ENCODE data around the gene MPHOSPH9.

DNA sequence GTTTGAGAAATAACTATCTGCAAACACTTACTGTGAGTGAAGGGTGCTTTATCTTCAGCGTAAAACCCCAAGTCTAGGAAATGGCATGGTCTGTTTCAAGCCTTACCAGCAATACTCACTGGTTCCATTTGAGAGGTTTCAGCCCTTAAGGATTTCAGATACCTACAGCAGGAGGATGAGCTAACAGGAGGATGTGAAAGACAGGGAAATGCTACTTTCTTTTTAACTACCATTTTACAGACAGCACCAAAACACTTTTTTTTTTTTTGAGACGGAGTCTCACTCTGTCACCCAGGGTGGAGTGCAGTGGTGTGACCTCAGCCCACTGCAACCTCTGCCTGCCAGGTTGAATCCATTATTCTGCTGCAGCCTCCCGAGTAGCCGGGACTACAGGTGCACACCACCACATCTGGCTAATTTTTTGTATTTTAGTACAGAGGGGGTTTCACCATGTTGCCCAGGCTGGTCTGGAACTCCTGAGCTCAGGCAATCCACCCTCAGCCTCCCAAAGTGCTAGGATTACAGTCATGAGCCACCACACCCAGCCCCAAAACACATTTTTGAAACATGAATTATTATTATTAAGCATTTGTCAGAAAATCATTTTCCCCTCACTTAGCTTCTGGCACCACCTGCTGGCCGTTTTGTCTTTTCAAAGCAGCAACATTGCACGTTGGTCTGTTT lies 4.8 kb upstream of the MPHOSPH9 start:
- TF ChIP-seq, protein P1, sequence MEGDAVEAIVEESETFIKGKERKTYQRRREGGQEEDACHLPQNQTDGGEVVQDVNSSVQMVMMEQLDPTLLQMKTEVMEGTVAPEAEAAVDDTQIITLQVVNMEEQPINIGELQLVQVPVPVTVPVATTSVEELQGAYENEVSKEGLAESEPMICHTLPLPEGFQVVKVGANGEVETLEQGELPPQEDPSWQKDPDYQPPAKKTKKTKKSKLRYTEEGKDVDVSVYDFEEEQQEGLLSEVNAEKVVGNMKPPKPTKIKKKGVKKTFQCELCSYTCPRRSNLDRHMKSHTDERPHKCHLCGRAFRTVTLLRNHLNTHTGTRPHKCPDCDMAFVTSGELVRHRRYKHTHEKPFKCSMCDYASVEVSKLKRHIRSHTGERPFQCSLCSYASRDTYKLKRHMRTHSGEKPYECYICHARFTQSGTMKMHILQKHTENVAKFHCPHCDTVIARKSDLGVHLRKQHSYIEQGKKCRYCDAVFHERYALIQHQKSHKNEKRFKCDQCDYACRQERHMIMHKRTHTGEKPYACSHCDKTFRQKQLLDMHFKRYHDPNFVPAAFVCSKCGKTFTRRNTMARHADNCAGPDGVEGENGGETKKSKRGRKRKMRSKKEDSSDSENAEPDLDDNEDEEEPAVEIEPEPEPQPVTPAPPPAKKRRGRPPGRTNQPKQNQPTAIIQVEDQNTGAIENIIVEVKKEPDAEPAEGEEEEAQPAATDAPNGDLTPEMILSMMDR (IDR thresholded peaks at IDR 0.05 in 2 of 3, conservative IDR thresholded peaks at IDR 0.05 in 1 of 3; ENCODE audit: borderline replicate concordance in 1 of 3, insufficient read depth in 1 of 3, low read depth in 2 of 3, low read length in 2 of 3) = peak; percentile 74 to 88 (median 81)
- TF ChIP-seq EZH2 (IDR thresholded peaks at IDR 0.05) (no peak), POLR2A (IDR thresholded peaks at IDR 0.05; ENCODE audit: borderline replicate concordance, extremely low read depth, insufficient read depth, insufficient read length) (no peak), CEBPB (IDR thresholded peaks at IDR 0.05; ENCODE audit: low read depth) (no peak), POLR2AphosphoS5 (IDR thresholded peaks at IDR 0.05; ENCODE audit: low read depth, low read length) (no peak), TCF7L2 (IDR thresholded peaks at IDR 0.05; ENCODE audit: borderline replicate concordance, extremely low read depth, insufficient read depth, insufficient read length) (no peak)
- TF ChIP-seq, protein P2, sequence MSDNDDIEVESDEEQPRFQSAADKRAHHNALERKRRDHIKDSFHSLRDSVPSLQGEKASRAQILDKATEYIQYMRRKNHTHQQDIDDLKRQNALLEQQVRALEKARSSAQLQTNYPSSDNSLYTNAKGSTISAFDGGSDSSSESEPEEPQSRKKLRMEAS (IDR thresholded peaks at IDR 0.05) = no peak

Data from HCT116 (cell line).